ENCODE data around the gene ARHGAP24.

ARHGAP24 gene

GRCh38 chr4:85491527-85491926 lies 16.6 kb downstream of the ARHGAP24 start:
- TF ChIP-seq TAF1 (IDR thresholded peaks at IDR 0.05; ENCODE audit: low read depth) (no peak), REST (IDR thresholded peaks at IDR 0.05; ENCODE audit: low read depth) (no peak)

- TF ChIP-seq EP300 (IDR thresholded peaks at IDR 0.05; ENCODE audit: borderline replicate concordance) (no peak), USF1 (IDR thresholded peaks at IDR 0.05) (no peak), TCF12 (IDR thresholded peaks at IDR 0.05; ENCODE audit: low read depth) (no peak), REST (IDR thresholded peaks at IDR 0.05; ENCODE audit: low read depth) (no peak), YY1 (IDR thresholded peaks at IDR 0.05; ENCODE audit: low read depth) (no peak), NFIC (IDR thresholded peaks at IDR 0.05) (no peak), TAF1 (IDR thresholded peaks at IDR 0.05; ENCODE audit: low read depth) (no peak), CREB1 (IDR thresholded peaks at IDR 0.05; ENCODE audit: low read depth) (no peak), TEAD4 (IDR thresholded peaks at IDR 0.05) (no peak), RAD21 (IDR thresholded peaks at IDR 0.05; ENCODE audit: low read depth) (no peak), ZBTB7A (IDR thresholded peaks at IDR 0.05; ENCODE audit: low read depth) (no peak), CEBPB (IDR thresholded peaks at IDR 0.05) (no peak), EGR1 (IDR thresholded peaks at IDR 0.05) (no peak), FOXM1 (IDR thresholded peaks at IDR 0.05; ENCODE audit: borderline replicate concordance, low read depth) (no peak), MAX (IDR thresholded peaks at IDR 0.05) (no peak)
These were observed 17.4 kb downstream of the ARHGAP24 start for GRCh38 chr4:85492336-85492735.

- TF ChIP-seq TEAD4 (IDR thresholded peaks at IDR 0.05) (no peak), CEBPB (IDR thresholded peaks at IDR 0.05) (no peak), EGR1 (IDR thresholded peaks at IDR 0.05) (no peak), ZBTB7A (IDR thresholded peaks at IDR 0.05; ENCODE audit: low read depth) (no peak), EP300 (IDR thresholded peaks at IDR 0.05; ENCODE audit: borderline replicate concordance) (no peak), USF1 (IDR thresholded peaks at IDR 0.05) (no peak), TAF1 (IDR thresholded peaks at IDR 0.05; ENCODE audit: low read depth) (no peak), REST (IDR thresholded peaks at IDR 0.05; ENCODE audit: low read depth) (no peak), RAD21 (IDR thresholded peaks at IDR 0.05; ENCODE audit: low read depth) (no peak), NFIC (IDR thresholded peaks at IDR 0.05) (no peak), FOXM1 (IDR thresholded peaks at IDR 0.05; ENCODE audit: borderline replicate concordance, low read depth) (no peak), TCF12 (IDR thresholded peaks at IDR 0.05; ENCODE audit: low read depth) (no peak), CREB1 (IDR thresholded peaks at IDR 0.05; ENCODE audit: low read depth) (no peak)
These were observed 20.7 kb downstream of the ARHGAP24 start for GRCh38 chr4:85495621-85496020.

- TF ChIP-seq TEAD4 (IDR thresholded peaks at IDR 0.05) (no peak), ZBTB7A (IDR thresholded peaks at IDR 0.05; ENCODE audit: low read depth) (no peak), REST (IDR thresholded peaks at IDR 0.05; ENCODE audit: low read depth) (no peak), YY1 (IDR thresholded peaks at IDR 0.05; ENCODE audit: low read depth) (no peak), USF1 (IDR thresholded peaks at IDR 0.05) (no peak)
These were observed 21.3 kb downstream of the ARHGAP24 start for GRCh38 chr4:85496126-85496849.
